NCI-H1694 (cell line): Measurements from ENCODE around the gene CTTNBP2.

Experiments used
- DNase-seq: peaks from one replicate; lab custom pipeline; 2025; lab: John Stamatoyannopoulos, UW

CTTNBP2 gene, protein sequence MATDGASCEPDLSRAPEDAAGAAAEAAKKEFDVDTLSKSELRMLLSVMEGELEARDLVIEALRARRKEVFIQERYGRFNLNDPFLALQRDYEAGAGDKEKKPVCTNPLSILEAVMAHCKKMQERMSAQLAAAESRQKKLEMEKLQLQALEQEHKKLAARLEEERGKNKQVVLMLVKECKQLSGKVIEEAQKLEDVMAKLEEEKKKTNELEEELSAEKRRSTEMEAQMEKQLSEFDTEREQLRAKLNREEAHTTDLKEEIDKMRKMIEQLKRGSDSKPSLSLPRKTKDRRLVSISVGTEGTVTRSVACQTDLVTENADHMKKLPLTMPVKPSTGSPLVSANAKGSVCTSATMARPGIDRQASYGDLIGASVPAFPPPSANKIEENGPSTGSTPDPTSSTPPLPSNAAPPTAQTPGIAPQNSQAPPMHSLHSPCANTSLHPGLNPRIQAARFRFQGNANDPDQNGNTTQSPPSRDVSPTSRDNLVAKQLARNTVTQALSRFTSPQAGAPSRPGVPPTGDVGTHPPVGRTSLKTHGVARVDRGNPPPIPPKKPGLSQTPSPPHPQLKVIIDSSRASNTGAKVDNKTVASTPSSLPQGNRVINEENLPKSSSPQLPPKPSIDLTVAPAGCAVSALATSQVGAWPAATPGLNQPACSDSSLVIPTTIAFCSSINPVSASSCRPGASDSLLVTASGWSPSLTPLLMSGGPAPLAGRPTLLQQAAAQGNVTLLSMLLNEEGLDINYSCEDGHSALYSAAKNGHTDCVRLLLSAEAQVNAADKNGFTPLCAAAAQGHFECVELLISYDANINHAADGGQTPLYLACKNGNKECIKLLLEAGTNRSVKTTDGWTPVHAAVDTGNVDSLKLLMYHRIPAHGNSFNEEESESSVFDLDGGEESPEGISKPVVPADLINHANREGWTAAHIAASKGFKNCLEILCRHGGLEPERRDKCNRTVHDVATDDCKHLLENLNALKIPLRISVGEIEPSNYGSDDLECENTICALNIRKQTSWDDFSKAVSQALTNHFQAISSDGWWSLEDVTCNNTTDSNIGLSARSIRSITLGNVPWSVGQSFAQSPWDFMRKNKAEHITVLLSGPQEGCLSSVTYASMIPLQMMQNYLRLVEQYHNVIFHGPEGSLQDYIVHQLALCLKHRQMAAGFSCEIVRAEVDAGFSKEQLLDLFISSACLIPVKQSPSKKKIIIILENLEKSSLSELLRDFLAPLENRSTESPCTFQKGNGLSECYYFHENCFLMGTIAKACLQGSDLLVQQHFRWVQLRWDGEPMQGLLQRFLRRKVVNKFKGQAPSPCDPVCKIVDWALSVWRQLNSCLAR (N-terminal part only)

DNA sequence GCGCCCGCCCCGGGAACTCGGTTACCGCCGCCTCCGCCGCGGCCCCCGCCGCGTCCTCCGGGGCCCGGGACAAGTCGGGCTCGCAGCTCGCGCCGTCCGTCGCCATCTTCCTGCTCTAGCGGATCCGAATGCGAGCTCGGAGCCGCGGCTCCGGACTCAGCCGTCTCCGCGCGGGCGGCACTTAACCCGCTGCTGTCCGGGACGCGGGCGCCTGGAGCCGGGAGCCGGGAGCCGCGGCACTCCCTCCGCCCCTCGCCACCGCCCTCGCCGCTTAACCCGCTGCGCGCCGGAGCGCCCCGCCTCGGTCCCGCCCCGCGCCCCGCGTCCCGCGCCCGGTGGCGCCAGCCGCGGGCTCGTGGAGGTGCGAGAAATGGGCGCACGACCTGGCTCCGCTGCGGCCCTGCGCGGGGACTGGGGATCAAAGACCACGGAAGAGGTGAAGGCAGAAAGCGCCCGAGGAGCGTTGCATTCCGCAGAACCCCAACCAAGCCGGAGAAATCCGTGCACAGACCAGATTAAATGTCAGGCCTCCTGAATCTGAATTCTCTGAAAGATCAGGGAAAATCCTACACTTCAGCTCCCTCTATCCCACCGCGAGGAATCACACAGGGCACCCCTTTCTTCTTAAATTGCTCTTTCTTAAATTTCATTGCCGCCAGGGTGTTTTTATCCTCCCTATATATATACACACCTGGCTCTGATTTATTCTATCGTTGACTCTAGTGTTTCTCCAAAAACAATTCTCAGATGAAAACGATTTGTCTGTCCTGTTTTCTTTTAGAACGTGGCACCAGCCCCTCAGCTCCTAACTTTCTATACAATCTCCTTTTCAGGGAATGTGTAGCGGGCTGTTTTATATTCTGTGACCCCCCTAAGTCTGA, at the start of gene CTTNBP2:
Gene CTTNBP2, minus strand, starts transcription at position 132 of the 881 bp plus-strand sequence. Its CDS starts 26 bp downstream, at position 106.
- no peak for DNase-seq

DNA sequence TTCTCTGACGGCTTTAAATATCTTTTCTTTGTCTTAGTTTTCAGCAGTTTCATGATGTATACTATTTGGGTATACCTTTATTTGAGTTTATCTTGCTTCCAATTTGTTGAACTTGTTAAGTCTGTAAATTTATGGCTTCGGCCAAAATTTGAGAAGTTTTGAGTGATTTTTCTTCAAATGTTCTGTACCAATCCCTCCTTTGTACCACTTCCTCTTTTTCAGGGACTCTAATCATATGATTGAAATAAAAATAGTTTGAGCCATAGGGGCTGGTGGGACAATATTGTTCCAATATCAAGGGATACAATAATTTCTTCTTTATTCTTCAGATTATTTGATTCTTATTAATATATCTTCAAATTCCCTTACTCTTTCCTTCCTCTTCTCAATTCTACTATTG, 43.1 kb upstream of the CTTNBP2 start:
- no peak for DNase-seq

DNA sequence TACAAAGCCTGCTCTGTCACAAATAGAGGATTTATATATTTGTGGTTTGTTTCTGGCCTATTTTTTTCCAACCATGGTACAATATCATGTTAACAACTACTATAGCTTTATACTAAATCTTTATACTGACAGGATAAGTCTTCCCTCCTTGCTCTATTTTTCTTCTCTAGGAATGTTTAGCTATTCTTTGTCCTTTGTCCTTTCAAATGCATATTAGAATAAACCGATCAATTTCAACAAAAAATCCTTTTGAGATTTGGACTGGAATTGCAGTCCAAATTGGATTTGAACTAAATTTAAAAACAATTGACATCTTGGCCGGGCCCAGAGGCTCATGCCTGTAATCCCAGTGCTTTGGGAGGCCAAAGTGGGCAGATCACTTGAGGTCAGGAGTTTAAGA, 39.2 kb upstream of the CTTNBP2 start:
- DNase-seq, result no peak

DNA sequence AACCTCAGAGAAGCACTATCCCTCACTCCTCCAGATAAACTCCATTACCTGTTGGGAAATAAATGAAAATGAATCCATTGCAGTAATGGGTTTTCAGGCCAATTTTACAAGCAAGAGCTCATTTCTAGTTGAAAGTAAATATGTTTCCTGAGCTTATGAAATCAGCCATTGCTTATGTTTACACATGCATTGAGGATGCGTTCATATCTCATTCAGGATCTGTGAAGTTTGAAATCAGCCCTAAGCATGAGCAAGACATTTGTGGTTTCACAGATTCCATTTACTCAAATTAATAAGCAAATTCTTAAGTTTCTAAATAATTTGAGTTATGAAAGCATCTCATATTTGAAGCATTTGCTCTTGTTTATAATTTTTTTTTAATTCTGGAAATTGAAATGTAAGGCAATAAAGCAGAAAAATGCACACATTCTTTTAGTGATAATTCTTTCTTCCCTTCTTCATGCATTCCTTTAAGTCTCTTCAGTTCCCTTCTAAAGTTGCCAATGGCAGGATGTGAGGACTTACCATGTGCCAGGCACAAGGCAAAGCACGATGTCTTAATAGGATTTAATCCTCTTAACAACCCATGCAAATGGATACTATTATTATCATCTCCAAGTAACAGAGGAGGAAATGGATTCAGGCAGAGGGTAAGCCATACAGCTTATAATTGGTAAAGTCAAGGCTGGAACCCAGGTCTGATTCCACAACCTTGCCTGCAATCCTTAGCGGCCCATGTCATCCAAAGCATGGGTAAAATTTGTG, 35.0 kb upstream of the CTTNBP2 start:
- no peak for DNase-seq

DNA sequence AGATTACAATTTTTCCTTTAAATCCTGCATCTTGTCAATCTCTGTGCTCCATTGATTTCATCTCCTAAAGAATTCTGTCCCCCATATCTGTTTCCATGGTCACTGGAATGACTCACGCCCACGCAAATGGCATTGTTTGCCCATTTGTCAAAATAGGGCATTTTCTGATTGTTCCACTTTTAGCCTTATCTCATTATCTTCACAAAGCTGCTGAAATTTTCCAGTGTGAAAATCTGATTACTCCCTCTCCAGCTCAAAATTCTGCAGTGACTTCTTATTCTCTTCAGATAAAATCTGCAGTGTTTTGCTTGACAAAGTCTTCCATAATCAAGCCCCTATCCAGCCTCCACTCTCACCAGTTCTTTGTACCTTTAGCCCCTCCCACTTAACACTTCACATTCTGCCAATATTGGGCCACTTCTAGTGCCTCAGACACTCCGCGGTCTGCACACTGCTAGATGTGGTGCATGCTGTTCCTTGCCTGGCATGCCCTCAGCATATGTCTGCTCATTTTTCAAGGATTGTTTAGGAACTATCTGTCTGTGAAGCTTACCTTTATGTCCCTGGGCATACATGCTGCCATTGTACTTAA, 33.9 kb upstream of the CTTNBP2 start:
- DNase-seq, result no peak

DNA sequence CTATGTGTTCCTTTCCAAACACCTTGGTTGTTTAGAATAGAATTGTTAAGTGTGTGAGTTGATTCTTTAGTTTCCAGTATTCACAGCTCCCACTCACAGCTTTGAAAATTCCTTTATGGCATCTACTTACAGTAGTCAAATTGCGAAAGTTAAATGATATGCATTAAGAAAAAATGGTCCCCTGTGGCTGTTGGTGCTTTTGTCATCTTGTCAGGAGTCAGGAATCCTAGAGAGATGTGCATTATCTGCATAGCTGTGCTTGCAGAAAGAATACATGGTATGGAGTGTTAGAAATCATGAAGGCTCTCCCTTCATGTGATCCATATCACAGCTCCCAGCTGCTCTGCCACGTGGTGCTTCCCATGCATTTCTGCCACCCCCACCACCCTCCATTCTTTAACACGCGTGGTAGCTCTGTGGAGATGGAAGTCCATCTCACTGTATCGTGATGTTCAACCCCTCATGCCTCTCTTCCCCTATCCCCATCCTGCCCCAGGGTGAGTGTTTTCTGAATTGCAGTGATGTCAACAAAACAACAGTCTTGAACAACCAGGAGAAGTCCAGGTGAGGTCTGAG, 29.2 kb upstream of the CTTNBP2 start:
- DNase-seq, result no peak

DNA sequence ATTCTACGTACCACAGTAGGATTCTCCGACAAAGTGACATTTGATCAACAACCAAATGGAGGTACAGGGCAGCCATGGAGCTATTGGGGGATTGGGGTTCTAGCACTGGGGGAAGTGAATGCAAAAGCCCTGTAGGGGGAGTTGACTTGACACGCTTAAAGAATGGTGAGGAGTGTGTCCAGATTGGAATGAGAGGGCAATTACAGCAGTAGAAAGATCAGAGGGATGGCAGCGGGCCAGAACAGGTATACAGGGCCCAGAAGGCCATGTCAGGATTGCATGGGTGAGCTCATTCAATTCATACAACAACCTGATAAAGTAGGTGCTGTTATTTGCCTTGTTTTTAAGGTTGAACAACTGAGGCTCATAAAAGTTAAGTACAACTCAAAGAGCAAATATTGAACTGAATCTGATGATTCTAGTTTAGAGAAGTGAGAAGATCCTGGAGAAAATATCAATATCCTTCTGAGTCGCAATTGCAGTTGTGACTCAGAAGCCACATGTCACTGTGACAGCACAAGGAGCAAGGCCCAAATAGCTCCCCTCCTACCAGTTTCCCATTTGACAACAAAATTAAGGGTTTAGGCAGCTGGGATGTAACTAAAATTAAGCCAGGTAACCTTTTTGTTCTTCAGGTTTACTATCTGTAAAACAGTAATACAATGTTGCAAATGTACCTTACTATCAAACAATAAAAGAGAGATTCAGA, 28.0 kb upstream of the CTTNBP2 start:
- no peak for DNase-seq

DNA sequence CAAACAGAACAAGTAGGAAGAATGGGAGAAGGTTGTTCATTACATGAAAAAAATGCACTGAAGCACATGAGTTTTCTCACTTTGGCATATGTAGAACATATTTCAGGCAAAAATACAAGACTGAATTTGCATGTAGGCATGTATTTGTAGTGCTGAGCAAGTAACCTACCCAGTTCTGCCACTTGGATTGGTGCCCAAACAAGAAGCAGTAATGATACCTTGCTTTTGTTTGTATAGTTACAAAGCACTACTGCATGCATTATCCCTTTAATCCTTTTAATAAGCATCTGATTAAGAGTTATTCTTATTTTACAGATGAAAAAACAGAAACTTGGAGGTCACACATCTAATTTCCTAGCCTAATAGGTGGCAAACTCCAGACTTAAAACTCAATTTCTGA, 23.1 kb upstream of the CTTNBP2 start:
- no peak for DNase-seq

DNA sequence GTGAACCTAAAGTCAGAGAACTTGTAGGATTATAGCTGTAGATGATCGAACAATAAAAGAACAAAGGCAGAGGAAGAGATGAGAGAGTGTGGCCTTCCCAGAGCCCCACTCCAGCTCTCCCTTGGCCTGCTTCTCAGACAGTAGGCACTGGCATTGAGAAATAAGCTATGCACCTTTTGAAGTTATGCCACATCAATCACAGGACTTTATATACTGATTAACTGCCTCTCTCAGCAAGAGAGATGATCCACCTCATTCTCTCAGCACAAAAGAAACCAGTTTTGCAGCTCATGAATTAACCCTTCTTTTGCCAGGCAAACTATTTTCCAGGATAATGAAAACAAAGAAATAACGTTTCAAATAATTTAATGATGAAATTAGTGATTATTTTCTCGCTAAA, 22.0 kb upstream of the CTTNBP2 start:
- DNase-seq, result no peak

DNA sequence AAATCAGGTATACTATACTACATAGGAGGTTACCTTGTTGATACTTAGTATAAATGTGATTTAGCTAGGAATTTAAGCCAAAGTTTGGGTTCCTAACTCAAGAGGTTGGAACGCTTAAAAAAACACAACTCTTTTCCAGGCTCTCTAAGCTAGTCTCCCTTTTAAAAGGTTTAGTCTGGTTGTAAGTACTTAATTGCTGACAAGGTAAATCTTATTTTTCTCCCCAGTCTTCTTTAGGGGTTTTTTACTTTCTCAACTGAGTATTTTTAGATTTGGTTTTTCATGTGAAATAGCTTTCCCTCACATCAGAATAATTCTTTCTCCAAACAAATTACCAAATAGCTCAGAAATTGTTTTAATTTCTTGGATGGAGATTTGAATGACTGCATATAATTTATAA, 20.8 kb upstream of the CTTNBP2 start:
- DNase-seq, result no peak

DNA sequence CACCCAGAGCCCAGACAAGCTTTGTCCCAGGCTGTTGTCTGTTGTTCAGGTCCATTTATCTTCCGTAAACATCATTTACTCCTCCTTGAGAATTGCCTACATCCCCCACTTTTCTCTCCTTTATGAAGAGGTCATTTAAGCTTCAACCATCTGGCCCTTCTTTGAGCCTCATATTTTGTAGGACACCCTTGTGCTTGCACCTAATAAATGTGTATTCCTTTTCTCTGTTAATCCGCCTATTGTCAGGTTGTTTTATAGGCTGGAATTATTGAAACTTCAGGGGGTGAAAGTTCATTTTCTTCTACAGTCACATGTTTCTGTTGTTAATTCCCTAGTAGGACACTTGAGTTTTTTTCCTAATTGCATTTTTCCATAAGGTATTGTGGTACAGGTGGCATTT, 19.6 kb upstream of the CTTNBP2 start:
- DNase-seq, result no peak

DNA sequence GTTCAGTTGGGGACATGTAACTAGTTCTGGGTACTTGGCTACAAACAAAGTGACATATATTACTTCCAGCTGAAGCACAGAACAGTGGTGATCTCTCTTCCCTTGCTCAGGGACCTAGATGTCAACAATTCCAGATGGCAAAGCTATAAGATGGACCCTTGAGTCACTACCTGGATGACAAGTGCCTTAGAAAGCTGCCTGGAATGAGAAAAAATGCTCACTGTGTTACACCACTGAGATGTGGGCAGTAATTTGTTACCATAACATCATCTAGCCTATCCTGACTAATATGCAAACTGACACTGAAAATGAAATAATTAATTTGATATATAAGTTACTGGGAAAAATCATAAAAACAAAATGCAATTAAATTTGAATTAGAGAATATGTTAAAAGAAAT, 16.4 kb upstream of the CTTNBP2 start:
- DNase-seq, result no peak

DNA sequence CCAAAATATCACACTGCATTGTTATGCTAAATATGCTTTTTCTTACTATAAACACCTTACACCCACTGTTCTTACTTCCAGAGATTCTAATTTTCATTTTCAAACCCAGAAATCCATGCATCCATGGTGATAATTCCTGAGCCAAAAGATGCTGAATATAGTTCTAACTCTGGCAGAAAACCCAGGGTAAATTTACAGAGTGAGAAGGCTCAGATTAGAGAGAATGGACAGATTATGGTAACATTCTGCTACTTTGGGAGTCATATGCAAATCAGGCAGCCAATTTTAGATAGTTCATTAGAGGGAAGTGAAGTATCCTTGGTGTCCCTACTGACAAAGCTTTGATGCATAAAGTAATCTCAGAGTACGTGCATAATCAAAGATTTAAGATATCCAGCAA, 15.4 kb upstream of the CTTNBP2 start:
- DNase-seq, result no peak

DNA sequence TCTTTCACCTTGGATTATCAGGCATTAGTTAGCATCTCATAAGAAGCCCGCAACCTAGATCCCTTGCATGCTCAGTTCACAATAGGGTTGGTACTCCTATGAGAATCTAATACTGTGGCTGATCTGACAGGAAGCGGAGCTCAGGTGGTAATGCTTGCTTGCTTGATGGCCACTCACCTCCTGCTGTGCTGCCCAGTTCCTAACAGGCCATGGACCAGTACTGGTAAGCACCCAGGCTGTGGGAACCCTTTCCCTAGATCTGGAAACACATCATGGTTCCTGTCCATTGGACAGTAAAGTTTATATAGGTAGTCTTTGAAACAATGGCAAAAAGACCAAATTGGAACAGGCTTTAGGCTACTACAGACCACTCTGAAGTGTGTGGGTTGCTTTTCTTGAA, 9.4 kb upstream of the CTTNBP2 start:
- DNase-seq, result no peak

DNA sequence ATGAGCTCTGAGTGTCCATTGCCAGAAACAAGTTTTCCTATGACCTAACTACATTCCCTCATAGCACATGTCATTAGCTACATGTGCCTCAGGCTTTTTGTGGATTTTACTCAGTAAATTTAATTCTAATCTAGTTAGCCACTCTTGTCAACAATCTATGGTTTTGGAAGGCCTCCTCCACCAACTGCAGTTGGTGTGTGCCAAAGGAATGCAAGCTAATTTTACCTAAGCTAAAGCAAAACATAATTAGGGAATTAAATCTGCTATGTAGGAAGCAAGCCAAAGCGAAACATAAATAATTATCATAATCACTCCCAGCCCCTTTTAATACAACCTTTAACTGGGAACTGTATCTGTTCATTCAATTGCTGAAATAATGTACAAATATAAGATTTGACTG, 3.5 kb upstream of the CTTNBP2 start:
- peak; percentile 24 for DNase-seq

DNA sequence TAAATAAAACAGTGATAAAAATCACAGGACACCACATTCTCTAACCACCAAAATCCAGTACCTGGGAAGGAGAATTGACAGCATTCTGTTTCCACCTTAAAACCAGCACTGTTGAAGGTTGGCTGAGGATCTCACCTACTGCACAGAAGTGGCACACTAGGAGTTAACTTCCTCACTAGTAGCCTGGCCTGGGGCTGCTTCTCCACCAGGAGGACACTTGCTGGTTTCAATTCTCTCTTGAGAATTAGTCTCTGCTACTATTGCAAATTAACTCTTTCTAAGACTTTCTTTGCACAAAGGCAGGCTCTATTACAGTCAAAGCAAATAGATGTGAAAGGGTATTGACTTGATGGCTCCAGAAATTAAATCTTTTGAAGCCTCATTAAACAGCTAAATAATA, 2.3 kb upstream of the CTTNBP2 start:
- no peak for DNase-seq

DNA sequence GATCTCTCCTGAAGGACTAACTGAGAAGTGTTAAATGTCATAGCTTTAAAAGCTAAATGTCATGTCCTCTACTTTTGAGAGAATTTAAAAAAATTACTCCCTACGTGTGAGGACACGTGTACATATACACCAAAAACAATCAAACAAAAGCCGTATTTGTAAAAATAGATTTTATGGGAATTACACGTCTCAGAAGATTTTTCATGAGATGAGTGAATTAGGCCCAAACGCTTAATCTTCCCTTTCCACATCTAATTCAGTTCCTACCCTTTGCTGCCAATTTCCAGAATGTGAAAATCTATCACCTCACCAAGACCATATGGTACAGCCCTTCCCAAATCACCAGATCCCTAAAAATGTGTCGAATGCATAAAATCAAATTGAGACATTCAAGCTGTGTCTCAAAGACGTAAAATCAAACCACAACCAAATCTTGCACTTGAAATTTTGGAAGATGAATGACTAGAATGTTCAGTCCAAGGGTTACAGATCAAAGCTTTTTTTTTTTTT, 1.0 kb upstream of the CTTNBP2 start:
- DNase-seq, result no peak

DNA sequence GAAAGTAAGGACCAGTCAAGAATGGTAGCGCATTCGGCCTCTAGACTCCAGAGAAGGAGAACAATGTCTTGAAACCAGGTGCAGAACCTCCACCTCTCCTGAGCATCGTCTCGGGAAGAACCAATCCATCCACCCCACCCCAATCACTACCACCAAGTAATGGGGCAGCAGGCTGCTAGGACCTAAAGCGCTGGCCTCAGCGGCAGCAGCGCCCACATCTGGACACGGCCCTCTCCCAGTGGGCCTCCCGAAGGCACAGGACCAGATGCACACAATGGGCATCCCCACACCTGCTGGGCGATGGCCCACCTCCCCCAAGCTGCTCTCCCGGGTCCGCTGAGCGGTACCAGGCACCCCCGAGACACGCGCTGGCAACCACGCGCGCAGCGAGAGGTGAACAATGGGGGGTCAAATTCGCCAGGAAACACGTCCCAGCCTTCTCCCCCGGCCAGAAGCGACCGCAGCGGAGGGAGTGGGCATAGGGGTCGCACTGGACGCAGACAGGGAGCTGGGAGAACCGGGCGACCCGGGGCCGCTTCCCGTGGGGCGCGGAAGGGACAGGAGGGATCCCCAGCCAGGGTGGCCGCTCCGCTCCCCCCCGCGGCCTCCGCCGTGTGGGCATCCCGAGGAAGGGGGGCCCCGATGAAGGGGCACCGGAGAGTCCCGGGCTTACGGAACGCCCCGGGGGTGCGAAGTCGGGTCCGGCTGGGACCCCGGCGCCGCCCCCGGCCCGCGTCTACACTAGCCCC, 506 bp downstream of the CTTNBP2 start:
- no peak for DNase-seq
